Fibroblast of mammary gland (primary cell): ENCODE measurements around the gene PDCD1LG2.
A peak's percentile ranks its signal among the peaks of the same experiment; 100 is the strongest.

ENCODE experiments used
- DNase-seq: peaks from one replicate; pipeline ENCODE4 v3.0.0-alpha.2; 2010; ENCODE audit warnings: low read depth
- H3K4me3 ChIP-seq: 2 replicates; pipeline ENCODE4 v1.5.1; 2011; ENCODE audit warnings: low read depth, mild to moderate bottlenecking, low read length, moderate library complexity; ENCODE audit not compliant: control insufficient read depth
- TF ChIP-seq, protein P1 (sequence below): conservative IDR thresholded peaks from 2 replicates; pipeline ENCODE4 v1.5.1; 2011; ENCODE audit warnings: low read depth, low read length, inconsistent platforms; ENCODE audit not compliant: control insufficient read depth, insufficient read depth

The PDCD1LG2 gene

DNA sequence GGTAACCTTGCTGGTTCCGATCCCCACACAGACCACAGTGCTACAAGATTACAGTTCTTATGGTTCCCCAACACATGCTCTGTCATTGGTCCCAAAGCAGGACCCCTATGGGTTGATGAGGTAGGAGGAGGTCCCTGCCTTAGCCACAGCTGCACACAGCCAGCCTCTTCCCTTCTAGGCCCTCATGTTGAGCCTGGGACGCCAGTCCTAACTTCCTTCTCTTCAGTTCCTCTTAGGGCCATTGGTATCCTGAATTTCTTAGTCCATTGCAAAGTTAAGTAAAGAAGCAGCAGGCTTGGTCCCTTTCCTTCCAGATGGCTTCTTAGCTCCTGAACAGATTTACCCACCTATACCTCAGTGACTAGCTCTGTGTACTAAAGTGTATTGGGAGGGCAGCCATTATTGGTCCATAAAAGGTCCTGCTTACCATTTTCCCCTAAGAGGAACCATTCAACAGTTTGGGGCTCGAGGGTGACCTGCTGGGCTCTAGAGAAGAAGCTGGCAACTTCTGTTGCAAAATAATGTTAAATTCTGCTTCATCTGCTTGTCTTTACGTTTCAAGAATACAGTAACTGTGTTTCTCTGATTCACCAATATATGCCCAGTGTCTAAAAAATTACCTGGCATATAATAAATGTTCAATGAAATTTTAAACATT, 50.2 kb downstream of the PDCD1LG2 start:
- TF ChIP-seq, protein P1, sequence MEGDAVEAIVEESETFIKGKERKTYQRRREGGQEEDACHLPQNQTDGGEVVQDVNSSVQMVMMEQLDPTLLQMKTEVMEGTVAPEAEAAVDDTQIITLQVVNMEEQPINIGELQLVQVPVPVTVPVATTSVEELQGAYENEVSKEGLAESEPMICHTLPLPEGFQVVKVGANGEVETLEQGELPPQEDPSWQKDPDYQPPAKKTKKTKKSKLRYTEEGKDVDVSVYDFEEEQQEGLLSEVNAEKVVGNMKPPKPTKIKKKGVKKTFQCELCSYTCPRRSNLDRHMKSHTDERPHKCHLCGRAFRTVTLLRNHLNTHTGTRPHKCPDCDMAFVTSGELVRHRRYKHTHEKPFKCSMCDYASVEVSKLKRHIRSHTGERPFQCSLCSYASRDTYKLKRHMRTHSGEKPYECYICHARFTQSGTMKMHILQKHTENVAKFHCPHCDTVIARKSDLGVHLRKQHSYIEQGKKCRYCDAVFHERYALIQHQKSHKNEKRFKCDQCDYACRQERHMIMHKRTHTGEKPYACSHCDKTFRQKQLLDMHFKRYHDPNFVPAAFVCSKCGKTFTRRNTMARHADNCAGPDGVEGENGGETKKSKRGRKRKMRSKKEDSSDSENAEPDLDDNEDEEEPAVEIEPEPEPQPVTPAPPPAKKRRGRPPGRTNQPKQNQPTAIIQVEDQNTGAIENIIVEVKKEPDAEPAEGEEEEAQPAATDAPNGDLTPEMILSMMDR = no peak
- DNase-seq = no peak
- no peak overlapping the region for H3K4me3 ChIP-seq

DNA sequence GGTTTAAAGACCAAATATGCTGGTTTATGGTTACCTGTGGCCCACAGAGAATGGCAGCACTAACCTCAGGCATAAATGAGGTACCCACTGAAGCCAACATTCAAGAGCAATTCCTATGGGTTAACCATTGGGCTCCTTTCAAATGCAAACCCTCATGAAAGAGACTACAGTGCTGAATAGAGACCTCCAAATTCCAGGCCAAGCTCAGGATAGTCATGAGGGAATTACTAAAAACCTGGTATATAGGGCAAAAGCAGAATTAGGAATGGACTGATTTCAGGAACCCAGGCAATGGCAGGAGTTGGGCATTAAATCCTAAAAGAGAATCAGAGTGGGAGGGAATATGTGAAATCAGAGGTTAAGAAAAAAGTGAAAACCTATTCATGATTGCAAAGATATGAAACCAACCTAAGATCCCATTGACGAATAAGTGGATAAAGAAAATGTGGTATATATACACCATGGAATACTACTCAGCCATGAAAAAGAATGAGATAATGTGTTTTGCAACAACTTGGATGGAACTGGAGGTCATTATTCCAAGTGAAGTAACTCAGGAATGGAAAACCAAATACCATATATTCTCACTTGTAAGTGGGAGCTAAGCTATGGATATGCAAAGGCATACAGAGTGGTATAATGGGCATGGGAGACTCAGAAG, 51.6 kb downstream of the PDCD1LG2 start:
- H3K4me3 ChIP-seq = no peak overlapping the region
- DNase-seq = no peak
- TF ChIP-seq, protein P1 = no peak

DNA sequence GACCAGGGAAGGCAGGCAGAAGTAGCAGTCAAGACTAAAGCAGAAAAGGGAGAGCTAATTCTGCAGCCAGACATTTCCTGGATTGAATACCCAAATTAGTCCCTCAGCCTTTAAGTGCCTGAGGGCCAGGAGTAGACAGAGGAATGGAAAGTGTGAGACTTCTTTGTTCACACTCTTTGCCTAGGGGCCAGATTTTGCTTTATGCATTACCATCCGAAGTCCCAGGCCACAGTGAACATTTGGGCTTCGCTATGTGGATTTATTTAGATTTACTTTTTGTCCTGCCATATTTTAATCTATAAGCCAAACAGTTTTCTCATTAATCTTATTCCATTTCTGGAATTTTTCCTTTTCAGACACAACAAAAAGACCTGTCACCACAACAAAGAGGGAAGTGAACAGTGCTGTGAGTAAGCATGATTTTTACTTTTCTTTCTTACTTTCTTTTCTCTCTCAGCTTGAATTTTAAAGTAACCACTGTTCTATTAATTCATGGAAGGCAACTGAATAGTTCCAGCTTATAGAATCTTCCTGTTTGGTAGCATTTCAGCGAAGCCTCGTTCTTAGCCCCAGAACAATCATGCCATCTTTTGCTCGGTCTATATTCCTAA, 52.6 kb downstream of the PDCD1LG2 start:
- TF ChIP-seq, protein P1 = no peak
- no peak overlapping the region for H3K4me3 ChIP-seq
- DNase-seq = no peak

DNA sequence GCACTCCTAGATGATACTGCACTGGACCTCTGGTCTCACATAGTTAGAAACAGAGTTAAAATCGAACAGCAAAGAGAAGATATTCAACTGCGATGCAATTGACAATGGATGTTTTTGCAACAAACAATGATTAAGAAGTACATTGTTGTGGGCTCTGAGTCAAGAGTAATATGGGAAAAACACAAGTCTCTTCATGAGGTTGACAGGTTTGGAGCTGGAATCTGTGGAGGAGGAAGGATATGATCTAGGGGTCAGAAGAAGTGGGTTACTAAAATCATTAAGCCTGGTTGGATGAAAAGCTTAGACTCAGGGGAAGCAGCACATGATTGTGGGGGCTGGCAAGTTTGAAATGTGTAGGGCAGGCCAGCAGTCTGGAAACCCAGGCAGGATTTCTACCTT, 53.1 kb downstream of the PDCD1LG2 start:
- H3K4me3 ChIP-seq = no peak overlapping the region
- DNase-seq = no peak
- TF ChIP-seq, protein P1 = no peak

DNA sequence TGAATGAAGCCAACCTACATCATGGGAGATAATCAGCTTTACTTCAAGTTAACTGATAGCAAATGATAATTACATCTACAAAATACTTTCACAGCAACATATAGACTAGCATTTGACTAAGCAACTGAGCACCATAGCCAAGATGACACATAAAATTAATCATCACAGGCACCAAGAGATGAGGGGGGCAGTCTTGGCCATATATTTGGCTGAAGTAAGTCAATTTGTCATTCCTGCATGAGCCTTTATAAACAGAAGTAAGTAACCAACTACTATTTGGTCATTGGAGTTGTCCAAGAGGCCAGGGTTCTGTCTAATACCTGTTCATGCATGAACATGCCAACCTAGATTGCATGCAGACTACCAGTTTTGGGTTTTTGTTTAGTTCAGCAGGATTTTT, 53.6 kb downstream of the PDCD1LG2 start:
- TF ChIP-seq, protein P1 = no peak
- DNase-seq = peak; percentile 70
- H3K4me3 ChIP-seq = no peak overlapping the region

DNA sequence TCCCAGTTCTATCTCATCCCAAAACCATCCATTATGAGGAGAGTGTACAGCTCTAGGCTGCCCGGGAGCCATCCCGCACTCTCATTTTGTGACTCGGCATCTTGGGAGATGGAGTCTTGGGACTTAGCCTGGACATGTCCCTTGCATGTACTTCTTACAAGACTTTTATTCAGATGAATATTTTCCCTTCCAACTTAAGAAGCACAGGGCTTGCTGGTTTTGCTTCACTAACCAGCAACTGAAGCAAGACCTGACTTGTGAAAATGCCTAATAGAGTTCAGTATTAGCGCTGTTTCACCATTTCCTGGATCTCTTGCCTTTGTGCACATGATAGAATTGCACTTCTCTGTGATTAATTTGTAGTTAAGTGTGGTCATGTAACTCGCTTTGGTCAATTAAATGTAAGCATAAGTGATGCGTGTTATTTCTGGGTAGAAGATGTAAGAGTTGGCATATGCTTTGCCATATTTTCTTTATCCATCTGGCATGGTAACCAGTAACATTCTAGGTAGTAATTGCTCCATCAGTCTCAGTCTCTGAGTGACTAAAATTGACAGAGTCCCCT, 55.8 kb downstream of the PDCD1LG2 start:
- no peak for DNase-seq
- H3K4me3 ChIP-seq = no peak overlapping the region
- TF ChIP-seq, protein P1 = no peak
